Eye (tissue), 1 donor: ENCODE measurements around the gene EML6.

ENCODE experiments used
- DNase-seq: peaks from one replicate; pipeline ENCODE4 v3.0.0-alpha.2; 2015

The EML6 gene

DNA sequence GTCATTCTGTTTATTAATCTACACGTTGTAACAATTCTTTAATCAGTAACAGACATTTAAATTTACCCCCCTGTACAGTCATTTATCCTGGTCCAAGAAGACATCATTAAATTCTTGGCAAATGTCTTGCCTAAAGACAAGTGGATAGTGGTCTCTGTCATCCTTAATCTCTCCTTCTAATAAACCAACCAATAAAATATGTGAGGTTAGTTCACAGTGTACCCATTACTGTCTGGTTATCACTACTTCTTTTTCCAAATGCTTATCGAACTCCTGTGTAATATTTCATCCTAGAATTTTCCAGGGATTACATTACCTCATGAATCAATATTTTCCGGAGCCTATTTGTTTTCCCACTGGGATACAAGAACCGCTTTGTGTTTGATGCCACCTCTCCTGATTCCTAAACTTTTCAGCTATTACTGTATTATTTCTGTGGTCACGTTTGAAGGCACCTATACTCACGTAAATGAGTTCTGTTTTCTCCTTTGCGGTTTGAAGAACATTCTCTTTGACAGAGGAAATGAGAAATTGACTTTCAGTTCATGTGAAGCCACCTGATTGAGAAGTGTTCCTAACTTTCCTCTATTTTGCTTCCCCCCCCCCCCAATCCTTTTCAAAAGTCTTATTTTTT is 195.3 kb downstream of the EML6 start:
- no peak for DNase-seq

DNA sequence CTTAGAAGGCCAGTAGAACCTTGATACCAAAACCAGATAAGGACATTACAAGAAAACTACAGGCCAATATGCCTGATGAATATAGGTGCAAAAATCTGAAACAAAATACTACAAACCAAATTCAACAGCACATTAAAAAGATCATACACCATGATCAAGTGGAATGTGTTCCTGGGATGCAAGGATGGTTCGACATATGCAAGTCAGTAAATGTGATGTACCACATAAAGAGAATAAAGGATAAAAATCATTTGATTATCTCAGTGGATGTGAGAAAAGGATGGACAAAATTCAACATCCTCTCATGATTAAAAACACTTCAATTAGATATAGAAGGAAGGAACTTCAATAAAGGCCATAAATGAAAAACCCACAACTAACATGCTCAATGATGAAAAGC is 197.2 kb downstream of the EML6 start:
- no peak for DNase-seq

DNA sequence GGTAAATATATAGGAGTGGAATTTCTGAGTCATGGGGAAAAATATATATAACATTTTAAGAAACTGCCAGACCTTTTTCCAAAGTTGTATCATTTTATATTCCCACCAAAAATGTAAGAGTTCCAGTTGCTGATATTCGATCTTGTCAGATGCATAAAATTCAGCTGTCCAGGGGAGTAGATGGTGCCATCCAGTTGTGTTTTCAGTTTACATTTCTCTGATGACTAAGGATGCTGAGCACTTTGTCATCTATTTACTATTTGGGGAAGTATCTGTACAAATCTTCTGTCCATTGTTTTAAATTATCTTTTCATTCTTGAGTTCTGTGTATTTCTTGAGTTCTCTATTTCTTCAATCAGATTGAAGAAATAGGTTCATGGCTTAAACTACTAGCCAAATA is 200.7 kb downstream of the EML6 start:
- no peak for DNase-seq

DNA sequence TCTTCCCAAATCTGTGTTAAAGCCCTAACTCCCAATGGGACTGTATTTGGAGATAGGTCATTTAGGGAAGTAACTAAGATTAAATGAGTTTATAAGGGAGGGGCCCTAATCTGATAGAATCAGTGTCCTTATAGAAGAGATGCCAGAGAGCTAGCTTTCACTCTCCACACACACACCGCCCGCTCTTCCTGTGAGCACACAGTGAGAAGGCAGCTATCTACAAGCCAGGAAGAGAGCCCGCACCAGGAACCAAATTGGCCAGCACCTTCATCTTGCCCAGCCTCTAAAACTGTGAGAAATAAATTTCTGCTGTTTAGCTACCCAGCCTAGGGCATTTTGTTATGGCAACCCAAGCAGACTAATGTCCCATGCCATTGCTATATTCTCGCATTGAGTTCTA is 201.6 kb downstream of the EML6 start:
- no peak for DNase-seq

DNA sequence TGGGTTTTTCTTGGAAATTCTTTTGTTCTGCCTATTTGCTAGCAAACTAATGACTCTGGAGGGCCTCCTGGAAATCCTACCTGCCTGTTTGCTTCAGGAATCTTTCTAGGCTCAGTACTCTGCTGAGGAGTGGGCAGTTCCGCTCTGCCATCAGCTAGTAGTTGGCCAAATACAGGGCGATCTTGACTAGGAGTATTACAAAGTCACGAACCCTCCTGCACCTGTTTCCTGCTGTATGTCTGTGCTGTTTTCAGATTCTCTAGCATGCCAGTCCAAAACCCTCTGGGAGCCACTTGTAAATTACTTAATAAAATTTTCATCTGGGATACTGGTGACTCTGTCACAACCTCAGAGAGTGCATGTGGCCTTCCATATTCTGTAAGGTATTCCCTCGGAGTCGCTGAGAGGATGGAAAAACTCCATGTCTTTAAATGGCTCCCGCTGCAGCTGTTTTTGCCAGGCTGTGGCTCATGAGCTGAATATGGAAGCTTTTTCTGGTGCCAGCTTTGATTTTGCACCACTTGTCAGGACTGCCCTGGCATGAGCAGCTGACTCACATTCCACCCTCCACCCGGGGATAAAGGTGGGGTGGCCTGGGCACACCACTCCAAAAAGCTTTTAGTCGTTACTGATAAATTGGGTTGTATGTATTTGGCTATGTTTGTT is 203.8 kb downstream of the EML6 start:
- DNase-seq, result no peak

DNA sequence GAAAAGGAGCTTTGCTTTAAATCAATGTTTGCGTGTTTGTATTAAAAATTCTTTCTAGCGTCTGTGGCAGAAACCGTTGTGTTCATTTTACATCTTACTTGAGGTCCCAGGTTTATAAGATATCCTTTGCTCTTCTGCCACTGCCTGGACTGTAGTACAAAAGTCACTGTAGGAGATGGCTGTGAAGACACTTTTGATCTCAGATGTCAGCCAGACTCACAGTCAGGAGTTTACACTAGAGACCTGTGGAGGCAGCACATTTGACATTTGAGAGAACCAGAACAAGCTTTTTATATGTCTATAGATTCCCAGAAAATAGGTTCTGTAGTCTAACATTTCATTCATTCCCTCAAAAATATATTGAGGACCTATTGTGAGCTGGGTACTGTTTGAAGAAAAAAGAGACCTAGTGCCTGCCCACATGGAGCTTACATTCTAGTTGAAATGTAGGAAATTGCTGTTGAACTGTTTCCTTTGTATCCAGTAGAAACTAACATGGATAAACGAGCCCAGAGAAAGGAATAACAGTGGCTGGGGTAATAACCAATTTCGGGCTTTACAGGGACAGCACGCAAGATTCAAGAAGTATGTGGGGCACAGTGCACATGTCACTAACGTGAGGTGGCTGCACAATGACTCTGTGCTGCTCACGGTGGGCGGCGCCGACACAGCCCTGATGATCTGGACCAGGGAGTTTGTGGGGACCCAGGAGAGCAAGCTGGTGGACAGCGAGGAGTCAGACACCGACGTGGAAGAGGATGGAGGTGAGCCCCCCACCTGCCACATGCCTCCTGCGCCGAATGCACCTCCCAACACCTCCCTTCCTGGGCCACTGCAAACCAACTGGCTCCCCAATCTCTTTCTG is 204.5 kb downstream of the EML6 start:
- DNase-seq, result no peak

DNA sequence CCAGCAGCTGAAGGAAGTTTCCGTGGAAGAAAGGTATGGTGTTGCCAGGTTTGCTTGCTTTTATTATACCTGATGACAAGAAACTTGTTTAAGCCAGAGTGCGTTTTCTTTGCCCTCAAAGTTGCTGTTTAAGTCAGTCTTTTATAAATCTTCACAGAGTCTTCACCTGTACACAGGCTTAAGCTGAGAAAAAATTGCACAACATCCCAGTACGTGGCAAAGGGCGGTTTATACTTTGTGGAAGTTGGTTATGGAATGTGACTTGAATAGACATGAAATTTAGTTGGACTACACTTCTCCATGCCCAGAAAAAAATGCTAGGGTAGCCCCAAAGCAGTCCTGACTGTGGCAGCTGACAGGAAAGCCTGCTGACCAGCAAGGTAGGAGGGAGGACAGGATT is 205.3 kb downstream of the EML6 start:
- no peak for DNase-seq

DNA sequence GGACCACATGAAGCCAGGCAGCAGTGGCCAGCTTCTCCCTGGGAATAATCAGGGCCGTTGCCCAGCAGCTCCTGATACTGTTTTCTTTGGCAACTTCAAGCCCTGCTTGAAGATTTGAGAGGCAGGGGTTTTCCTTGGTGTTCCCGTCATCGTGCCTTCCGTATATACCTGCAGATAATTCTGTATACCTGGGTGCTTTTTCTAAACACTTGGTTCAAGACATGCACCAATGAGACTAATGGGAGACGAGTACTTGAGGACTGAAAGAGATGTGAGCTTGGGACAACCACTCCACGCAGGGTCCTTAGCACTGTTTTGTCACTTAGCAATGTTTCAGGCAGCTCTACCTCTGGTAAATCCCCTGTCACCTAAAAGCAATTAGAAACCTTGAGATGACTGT is 208.0 kb downstream of the EML6 start:
- DNase-seq, result no peak

DNA sequence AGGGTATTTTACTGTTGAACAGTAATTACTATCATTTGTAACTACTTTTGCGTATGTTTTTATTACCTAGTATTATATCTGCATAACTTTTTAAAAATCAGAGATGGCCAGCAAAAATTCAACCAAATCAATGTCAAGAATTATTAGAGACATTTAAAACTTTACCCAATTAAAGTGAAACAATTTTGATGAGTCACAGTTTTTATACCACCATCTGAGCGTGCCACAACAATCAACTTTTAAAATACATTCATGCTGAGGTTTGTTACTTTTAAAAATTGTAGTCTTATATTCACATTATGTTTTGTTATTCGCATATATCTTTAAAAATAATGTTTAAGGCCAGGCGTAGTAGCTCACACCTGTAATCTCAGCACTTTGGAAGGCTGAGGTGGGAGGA is 211.9 kb downstream of the EML6 start:
- no peak for DNase-seq

DNA sequence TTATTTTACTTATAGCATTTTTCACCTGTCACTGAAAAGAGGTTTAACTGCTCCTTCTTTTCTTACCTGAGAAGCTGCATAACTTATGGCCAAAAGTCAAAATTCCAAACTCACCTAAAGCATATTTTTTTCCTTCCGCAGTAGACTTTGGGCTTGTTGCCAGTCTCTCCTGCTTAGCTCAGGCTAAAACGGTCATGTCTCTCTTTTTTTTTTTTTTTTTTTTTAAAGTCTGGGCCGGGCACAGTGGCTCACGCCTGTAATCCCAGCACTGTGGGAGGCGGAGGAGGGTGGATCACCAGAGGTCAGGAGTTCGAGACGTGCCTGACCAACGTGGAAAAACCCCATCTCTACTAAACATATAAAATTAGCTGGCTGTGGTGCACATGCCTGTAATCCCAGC is 213.3 kb downstream of the EML6 start:
- no peak for DNase-seq

DNA sequence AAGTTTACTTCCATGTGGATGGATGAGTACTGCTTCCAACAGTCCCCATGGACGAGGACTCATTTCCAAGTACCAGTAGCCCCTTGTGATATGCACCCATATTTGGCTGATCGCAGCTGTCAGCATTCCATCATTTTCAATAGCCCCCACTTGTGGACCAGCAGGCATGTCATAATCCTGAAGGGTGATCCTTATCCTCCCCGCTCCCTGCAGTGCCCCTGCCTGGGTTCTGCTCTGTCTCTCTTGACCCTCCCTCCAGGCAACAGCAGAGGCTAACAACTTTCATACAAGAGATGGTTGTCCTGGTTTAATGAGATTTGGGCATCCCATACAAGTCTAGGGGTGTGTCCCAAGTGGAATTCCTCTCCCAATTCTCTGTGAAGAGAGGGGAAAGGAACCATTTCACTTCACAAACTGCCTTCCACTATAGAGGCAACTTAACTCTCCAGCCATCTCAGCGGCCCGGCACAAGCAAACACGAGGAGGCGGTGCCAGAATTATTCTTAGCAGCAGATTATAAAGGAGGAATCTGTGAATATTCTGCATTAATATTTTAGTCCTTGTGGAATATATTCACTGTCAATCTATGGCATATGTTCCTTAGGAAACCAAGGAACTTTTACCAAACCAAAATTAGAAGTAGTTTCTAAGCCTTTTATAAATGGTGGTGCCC is 216.1 kb downstream of the EML6 start:
- DNase-seq, result no peak

DNA sequence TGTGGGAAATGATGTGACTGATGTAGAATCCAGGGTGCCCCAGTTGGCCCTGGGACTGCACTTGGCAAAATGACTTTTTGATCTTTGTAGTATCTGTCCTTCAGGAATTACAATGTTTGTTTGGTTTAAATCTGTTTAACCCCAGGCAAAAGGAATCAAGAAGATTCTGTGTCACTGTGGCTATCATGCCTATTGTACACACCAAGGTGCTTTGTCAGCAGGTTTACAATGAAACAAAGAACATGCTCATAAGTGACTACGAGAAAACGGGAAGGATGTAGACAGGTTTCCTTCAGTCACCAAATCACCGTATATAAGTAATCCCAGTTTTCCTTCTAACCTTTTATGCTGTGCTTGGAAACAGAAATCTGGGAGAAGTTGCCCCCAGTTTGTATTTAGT is 217.3 kb downstream of the EML6 start:
- no peak for DNase-seq

DNA sequence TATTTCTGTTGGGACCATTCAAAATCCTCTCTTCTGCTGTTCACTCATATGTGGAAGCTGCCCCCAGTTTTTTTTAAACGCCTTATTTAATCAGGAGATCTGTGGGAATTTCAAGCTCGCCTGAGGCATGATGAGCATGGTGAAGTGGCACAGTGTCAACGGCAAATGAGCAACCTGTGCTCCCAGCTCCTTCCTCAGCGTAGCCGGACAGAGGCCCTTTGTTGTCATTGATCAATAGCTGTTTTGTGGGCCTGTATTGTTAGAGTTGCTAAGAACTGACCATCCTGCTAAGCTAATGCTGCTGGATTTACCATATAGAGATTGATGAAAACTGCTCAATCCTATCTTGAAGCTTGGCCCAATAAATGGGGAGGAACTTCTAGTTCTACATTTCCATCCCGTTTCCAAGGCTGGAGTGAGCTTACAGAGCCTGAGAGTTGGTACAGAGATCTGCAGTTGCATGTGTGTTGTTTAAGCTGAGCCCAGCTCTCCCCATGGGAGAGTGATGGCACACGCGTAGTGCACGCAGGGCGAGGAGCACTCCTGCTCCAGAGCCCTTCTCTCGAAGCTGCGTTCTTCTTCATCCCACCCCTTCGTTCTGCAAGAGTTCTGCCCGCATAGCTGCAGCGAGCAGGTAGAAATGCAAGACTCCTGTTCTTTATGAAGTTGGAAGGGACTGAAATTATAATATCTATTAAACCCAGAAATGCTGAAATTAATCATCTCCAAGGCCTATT is 218.0 kb downstream of the EML6 start:
- DNase-seq, result no peak

DNA sequence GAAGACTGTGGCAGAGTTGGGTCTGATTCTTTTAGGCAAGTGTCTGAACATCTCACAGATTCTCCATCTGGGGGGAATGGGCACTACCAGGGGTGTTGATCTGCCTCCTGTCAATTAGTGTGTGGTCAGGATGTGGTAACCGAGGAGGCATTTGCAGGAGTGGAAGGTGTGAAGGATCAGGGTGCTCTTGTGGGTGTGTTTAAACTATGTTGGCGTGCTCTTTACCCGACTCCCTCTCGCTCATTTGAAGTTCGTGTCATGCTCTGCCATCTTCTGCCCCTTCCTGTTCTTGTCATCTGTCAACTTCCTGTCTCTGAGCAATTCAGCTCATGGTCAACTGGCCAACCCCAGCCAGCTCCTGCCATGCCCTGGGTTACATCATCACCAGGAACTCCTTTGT is 218.9 kb downstream of the EML6 start:
- no peak for DNase-seq

DNA sequence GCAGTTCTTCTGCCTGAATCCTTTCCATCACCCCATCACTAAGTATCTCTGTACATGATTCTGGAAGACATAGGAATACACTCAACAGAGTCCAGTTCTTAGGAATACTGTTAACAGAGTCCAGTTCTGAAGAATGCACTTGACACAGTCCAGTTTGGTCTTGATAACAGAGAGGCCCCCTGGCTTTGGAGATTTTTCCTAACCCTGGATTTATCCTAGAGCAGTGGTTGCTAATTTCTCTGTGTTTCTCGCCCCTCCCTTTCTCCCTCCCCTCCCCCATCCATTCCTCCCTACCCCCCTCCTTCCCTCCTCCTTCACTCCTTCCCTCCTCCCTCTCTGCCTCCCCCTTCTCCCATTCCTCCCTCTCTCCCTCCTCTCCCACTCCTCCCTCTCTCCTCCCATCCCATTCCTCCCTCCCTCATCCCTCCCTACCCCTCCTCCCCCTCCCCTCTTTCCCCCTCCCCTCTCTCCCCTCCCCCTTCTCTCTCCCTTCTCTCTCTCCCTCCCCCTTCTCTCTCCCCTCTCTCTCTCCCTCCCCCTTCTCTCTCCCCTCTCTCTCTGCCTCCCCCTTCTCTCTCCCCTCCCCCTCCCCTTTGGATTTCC is 221.4 kb downstream of the EML6 start:
- DNase-seq, result no peak

DNA sequence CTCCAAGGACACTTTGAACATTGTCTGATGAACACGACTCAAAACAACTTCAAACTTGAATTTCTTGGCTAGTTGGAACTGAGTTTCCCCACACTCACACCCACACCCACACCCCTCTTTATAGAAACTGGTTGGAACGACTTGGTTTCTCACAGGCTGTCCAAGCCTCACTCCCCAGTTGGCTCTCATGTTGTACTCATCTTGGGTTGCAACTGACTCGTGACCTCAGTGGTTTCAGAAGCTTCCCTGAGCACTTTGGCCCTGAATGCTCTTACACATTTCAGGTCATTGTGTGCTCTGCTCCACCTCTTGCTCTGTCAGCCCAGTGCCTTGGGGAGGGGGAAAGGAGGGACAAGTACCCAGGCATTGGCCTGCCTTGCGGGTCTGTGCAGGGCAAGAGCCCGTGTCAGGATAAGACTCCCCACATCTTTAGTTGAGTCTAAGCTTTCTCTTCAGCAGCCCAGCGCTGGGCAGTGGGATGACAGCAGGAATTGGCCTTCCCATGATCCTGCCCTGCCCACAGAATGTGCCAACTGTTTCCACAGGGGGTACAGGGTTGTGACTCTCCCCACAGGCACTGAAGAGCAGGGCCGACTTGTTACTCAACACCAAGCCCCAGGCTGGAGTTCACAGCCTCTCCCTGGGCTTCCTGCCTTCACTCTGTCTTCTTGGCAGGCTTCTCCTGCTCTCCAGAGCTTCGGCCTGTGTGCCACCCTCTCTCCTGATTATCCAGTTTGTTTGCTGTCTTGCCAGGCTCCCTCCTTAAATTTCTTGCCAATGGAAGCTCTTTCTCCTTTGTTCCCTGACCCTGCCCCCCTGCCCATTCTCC is 222.1 kb downstream of the EML6 start:
- peak; percentile 25 for DNase-seq

DNA sequence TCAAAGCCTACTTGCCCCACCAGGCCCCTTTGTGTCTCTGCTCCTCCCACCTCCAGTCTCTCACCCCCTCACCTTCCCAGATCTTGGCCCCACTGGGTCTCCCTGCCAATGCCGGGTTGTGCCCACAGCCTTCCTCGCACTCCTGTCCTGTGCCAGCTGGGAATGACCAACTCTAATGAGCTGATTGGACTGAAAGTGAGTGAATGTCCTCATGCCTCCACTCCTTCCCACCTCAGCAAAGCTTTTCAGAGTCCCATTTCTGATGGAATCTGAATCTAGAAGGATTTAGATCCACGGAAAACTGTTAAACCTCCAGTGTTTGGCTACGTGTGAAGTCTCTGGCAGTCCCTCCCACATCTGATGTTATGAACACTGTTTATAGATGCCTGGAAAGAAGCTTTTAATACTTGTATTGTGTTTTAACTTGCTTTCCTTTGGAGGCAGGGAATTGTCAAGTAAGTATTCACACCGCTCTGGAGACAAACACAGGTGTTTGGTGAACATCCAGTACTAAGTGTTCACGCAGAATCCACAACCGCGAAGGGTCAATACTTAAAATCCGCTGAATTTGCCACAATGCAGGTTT is 222.9 kb downstream of the EML6 start:
- DNase-seq, result peak; percentile 18

DNA sequence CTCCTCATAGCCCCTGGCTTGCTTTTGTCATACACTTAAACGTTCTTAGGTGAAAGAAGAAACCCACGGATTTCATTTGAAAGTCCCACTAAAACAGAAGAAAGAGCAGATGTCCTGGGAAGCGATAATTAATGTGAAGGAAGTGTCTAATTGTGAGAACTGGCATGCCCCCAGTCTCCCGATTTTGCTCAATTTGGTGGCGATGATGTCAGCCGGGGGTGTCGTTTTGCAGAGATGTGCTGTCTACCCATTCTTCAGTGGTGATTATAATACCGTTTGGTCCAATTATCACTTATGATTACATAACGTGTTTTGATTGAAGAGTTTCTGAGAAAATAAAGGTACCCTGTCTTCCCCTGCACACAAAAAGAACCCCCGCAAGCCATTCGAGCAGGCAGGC is 223.7 kb downstream of the EML6 start:
- DNase-seq, result peak; percentile 55

DNA sequence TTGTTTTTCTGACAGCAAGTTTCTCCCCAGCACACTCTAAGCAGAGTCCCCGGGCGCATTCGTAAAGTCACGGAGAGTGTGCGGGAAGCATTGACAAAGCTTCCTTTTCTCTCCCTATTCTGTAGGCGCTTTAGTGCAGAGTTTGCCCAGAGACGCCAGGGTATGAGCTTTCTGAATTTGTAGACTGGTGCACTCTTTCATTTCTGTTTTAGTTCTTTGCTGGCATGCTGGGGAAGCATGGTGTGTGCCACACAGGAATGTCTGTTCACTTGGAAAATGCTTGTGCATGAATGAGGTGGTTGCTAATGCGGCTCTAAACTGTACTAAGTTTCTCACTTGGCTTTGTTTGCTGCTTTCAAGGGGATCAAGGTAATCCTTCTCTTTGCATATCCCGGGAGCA is 224.2 kb downstream of the EML6 start:
- peak; percentile 68 for DNase-seq

DNA sequence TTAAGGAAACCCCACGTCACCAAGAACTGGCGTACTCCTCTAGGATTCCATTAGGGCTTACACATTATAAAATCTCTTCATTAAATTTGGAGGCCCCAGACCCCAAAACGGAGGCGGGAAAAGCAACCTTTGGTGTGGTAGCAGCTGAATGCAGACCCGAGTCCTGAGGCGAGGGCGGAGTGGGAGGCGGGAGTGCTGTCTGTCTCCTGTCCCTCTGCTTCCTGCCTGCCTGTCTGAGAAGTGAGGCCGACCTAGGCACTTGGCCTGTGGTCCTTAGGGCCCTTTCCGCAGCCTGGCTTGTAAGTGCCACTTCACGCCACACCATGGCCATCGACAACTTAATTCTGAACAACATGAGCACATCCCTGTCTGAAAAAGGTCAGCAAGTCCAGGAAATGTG is 224.7 kb downstream of the EML6 start:
- no peak for DNase-seq

DNA sequence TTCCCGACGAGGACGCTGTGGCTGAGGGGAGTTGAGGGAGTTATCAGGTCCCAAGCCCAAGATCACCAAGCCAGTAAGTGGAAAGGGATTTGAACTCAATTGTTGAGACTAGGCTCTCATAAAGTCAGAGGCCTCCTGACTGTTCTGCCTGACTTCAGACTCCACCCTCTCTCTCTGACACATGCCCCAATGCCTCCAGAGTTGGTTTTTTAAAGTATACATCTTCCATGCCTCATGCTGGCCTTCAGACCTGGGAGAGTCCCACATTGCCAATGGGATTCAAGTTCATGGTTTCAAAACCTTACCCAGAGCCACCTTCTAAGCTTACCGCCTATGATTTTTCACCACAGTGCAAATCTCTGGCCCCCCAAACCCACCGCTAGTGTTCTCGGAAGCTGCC is 226.0 kb downstream of the EML6 start:
- no peak for DNase-seq
